Stimulated activated CD4-positive, alpha-beta T cell treated with anti-CD3 and anti-CD28 coated beads, Interleukin-1b, Interleukin-23, amount 100 ng/mL, for 24 hours (primary cell): ENCODE measurements around the gene ICAM2.

Experiments used
- DNase-seq, 4 experiments: peaks; one replicate each; pipeline ENCODE4 v3.0.0-alpha.2; 2020; ENCODE audit warnings: low read depth in 4 of 4, low spot score in 1 of 4

ICAM2 gene

GRCh38 chr17:64020056-64020766, at the start of gene ICAM2:
ICAM2 (minus strand) TSS chr17:64020633; CDS start chr17:64006691, 13,942 bp downstream.
- peak; percentile 61 to 78 (median 66) for DNase-seq

GRCh38 chr17:64070213-64070612, 49.8 kb upstream of the ICAM2 start:
- DNase-seq: no peak

- no peak for DNase-seq
Observed at GRCh38 chr17:64069143-64069542, 48.7 kb upstream of the ICAM2 start.

GRCh38 chr17:64067657-64068056, 47.2 kb upstream of the ICAM2 start:
- DNase-seq: no peak

- no peak for DNase-seq
Observed at GRCh38 chr17:64066716-64067115, 46.3 kb upstream of the ICAM2 start.

GRCh38 chr17:64065161-64065560, 44.7 kb upstream of the ICAM2 start:
- DNase-seq: no peak

- DNase-seq: no peak
Observed at GRCh38 chr17:64064331-64064730, 43.9 kb upstream of the ICAM2 start.

- DNase-seq: peak in 2 of 4 experiments; percentile 35 to 40
Observed at GRCh38 chr17:64063766-64064224, 43.4 kb upstream of the ICAM2 start.

GRCh38 chr17:64063088-64063487, 42.7 kb upstream of the ICAM2 start:
- no peak for DNase-seq

GRCh38 chr17:64061178-64061898, 40.9 kb upstream of the ICAM2 start:
- DNase-seq: no peak

GRCh38 chr17:64060331-64060730, 39.9 kb upstream of the ICAM2 start:
- DNase-seq: no peak

GRCh38 chr17:64059756-64060155, 39.3 kb upstream of the ICAM2 start:
- no peak for DNase-seq

GRCh38 chr17:64058621-64059020, 38.2 kb upstream of the ICAM2 start:
- no peak for DNase-seq

- no peak for DNase-seq
Observed at GRCh38 chr17:64057701-64058263, 37.3 kb upstream of the ICAM2 start.

- no peak for DNase-seq
Observed at GRCh38 chr17:64056269-64057005, 36.0 kb upstream of the ICAM2 start.

- DNase-seq: no peak
Observed at GRCh38 chr17:64055183-64056142, 35.0 kb upstream of the ICAM2 start.

- DNase-seq: no peak
Observed at GRCh38 chr17:64054304-64054703, 33.9 kb upstream of the ICAM2 start.

GRCh38 chr17:64053101-64053500, 32.7 kb upstream of the ICAM2 start:
- DNase-seq: no peak

GRCh38 chr17:64051153-64051552, 30.7 kb upstream of the ICAM2 start:
- no peak for DNase-seq

GRCh38 chr17:64048805-64049204, 28.4 kb upstream of the ICAM2 start:
- DNase-seq: no peak
